Measurements from ENCODE around the gene CA4.

Gene CA4

DNA sequence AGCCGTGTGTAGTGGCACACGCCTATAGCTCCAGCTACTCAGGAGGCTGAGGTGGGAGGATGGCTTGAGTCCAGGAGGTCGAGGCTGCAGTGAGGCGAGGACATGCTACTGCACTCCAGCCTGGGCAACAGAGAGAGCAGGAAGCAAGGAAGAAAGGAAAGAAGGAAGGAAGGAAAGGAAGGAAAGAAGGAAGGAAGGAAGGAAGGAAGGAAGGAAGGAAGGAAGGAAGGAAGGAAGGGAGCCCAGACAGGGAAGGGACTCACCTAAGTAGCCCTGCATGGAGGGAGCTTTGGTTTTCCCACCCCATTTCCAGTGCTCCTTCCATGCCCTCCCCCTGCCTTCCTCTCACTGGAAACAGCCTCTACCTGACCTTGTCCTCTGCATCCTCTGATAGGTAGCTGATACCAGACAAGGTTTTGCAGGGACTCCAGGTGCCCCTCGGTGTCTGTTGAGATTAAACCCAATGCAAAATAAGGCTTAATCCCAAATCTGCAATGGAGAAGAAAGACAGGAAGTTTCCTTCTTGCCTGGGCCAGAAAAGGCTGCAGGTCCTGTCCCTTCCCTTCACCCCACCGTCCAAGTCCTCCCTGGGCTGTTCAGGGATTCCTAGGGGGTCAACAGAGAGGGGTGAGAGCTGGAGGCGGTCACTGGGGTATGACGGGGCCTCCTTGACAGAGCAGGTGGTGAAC lies 21.5 kb upstream of the CA4 start:
- no peak for DNase-seq (ENCODE audit: low read depth)
- no peak overlapping the region for H3K4me3 ChIP-seq (ENCODE audit: low read depth, low read length)

- DNase-seq (ENCODE audit: low read depth) = no peak
- no peak overlapping the region for H3K4me3 ChIP-seq (ENCODE audit: low read depth, low read length)
Measured at GRCh38 chr17:60129164-60129563, 20.6 kb upstream of the CA4 start.

- H3K4me3 ChIP-seq (ENCODE audit: low read depth, low read length) = no peak overlapping the region
- no peak for DNase-seq (ENCODE audit: low read depth)
Measured at GRCh38 chr17:60130466-60130865, 19.3 kb upstream of the CA4 start.

GRCh38 chr17:60134396-60135150 lies 15.2 kb upstream of the CA4 start:
- DNase-seq (ENCODE audit: low read depth) = no peak
- H3K4me3 ChIP-seq (ENCODE audit: low read depth, low read length) = peak overlapping the region; percentile 81

DNA sequence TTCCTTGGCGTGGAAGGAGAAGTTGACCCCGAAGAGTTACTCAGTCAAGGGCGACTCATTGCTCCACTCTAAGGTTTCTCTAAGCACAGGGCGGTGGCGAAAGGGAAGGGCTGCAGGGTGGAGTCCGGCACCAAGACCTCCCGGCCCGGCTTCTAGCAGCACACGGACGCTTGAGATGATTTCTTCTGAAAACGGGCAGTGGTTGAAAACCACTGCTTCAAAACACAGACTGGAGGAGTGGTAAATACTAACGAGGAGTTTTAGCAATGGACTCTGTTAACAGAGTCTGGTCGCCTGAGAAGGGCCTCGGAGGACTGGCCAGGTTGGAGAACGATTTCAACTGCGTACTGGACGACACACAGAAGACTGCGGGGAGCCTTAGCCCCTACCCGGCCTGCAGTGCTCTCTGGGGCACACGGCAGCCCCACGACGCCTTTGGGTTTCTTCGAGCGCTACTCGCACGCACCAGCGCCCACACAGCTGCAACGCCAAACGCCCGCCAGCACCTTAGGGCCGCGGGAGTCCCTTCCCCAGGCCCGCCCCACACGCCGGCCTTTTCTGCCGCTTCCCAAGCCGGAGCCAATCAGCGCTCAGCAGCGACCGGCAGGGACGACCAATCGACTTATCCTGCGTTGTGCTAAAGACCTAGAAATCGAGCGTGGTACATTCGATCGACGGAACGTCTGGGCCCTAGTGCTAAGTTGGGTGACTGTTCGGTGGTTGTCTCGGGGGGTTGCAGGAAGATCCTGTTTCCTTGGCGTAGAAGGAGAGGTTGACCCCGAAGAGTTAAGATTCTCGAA lies 14.4 kb upstream of the CA4 start:
- peak; percentile 76 for DNase-seq (ENCODE audit: low read depth)
- peak overlapping the region; percentile 81 for H3K4me3 ChIP-seq (ENCODE audit: low read depth, low read length)

DNA sequence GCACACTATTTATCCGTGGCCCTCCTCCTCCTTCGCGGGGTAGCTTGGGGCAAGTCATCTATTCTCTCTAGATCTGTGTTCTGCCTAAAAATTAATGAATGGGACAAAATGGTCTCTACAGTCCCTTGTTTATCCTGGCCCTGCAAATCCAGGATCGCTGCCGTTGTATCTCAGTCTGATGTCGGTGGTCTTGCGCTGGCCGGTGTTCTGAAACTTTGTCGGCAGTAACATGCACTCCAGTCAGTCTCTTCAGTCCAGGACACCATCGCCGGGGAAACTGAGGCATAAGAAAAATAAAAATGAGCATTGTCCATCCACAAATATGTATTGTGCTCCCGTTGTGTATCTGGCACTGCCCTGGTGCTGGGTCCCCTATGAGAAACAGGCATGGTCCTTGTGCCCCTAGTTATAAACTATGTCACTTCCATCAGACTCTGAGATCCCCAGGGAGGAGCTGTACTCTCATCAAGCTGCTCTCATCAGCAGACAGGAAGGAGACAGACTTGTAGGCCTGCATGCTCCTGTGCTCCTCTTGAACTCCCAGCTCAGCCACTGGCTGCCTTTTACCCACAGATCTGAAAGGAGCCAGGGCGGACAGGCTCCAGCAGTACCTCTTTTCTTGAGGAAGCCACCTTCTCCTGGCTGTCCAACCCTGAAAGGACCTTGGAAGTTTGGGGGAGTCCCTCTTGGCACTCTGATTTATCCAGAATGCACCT lies 13.7 kb upstream of the CA4 start:
- H3K4me3 ChIP-seq (ENCODE audit: low read depth, low read length) = peak overlapping the region; percentile 81
- no peak for DNase-seq (ENCODE audit: low read depth)

DNA sequence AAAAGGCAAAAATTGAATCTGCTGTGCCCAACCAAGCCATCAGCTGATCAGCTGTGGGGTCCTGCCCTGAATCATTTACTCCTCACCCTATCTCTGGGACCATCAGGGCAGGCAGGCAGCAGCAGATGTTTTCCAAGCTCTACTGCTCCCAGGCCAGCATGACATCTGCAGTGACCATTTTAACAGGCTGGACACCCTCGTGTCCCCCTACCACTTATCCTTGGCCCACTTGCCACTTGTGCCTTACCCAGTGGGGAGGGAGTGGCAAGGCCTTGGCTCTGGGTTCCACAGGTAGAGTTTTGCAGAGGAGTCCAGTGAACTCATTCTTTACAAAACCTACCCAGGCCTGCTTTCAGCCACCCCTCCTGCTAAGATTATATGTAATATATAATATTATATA lies 12.0 kb upstream of the CA4 start:
- no peak overlapping the region for H3K4me3 ChIP-seq (ENCODE audit: low read depth, low read length)
- no peak for DNase-seq (ENCODE audit: low read depth)

DNA sequence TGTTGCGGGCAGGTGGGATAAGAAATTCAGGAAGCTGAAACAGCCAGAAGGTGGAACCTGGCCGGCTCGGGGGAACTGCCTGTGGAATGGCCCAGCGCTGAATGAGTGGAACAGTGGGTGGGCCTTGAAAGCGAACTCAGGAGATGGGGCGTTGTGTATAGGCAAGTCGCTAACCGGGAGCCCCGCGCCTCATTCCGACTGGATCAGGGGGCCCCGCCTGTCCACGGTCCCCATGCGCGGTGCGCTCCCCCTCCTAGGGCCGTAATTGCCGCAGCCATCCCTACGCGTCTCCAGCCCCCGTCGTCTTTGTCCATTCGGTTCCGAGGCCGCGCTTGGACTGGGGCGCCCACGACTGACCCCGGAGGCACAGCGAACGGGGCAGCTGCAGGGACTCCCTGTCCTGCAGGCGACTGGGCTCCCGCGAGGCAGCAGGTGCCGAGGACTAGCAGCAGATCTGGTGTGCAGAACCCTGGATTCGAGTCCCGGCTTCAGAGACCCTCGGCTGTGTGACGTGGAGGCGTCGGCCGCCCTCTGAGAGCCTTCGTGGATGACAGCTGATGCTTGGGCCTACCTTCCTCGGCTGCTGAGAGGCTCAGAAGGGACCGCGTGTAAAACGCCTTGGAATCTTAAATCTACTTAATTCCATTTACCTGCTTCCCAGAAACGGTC lies 10.9 kb upstream of the CA4 start:
- no peak for DNase-seq (ENCODE audit: low read depth)
- H3K4me3 ChIP-seq (ENCODE audit: low read depth, low read length) = no peak overlapping the region

GRCh38 chr17:60139438-60140285 lies 10.1 kb upstream of the CA4 start:
- H3K4me3 ChIP-seq (ENCODE audit: low read depth, low read length) = peak overlapping the region; percentile 24
- DNase-seq (ENCODE audit: low read depth) = no peak

DNA sequence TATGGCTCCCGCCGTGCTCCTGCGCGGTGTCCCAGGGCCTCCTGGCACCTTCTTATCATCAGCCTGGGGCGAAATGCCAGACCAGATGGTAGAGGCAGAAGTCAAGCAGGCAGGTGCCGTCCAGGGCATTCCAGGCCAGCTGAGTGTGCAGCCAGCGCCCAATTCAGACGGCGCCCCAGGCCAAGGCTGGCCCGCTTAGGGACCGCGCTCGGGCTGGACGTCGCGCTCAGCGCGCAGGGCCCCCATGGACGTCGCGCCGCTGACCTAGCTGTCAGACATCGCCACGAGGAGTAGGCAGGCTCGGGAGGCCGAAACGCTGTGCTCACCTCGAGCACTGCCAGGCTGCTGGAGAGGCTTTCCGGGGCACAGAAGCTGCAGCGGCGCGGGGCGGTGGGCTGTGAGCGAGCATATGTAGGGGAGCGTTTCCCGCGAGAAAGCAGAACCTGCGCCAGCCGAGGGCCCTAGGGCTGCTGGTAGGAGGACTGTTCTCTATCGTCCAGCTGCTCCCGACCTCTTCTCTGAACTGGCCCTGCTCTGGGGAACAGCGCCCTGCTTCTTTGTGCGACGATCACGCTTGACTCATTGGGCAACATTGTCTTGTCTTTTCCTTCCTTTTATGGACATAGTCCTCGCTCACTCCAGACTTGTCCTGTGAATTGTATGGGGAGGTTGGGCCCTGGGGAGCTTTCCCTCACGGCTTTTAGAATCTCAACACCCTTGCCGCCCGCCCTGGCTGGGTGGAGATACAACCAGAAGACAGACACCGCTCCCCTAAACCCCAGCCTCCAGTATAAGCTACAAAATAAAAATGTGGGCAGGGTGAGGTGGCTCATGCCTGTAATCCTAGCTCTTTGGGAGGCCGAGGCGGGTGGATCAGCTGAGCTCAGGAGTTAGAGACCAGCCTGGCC lies 8.4 kb upstream of the CA4 start:
- H3K4me3 ChIP-seq (ENCODE audit: low read depth, low read length) = no peak overlapping the region

GRCh38 chr17:60142872-60143499 lies 6.8 kb upstream of the CA4 start:
- no peak overlapping the region for H3K4me3 ChIP-seq (ENCODE audit: low read depth, low read length)
- peak; percentile 61 for DNase-seq (ENCODE audit: low read depth)

More for the DNA sequence above, 8.4 kb upstream of the CA4 start:
- no peak for DNase-seq (ENCODE audit: low read depth)

- H3K4me3 ChIP-seq (ENCODE audit: low read depth, low read length) = no peak overlapping the region
- DNase-seq (ENCODE audit: low read depth) = no peak
Measured at GRCh38 chr17:60145006-60145935, 4.5 kb upstream of the CA4 start.

GRCh38 chr17:60146206-60146605 lies 3.6 kb upstream of the CA4 start:
- H3K4me3 ChIP-seq (ENCODE audit: low read depth, low read length) = no peak overlapping the region
- DNase-seq (ENCODE audit: low read depth) = no peak

DNA sequence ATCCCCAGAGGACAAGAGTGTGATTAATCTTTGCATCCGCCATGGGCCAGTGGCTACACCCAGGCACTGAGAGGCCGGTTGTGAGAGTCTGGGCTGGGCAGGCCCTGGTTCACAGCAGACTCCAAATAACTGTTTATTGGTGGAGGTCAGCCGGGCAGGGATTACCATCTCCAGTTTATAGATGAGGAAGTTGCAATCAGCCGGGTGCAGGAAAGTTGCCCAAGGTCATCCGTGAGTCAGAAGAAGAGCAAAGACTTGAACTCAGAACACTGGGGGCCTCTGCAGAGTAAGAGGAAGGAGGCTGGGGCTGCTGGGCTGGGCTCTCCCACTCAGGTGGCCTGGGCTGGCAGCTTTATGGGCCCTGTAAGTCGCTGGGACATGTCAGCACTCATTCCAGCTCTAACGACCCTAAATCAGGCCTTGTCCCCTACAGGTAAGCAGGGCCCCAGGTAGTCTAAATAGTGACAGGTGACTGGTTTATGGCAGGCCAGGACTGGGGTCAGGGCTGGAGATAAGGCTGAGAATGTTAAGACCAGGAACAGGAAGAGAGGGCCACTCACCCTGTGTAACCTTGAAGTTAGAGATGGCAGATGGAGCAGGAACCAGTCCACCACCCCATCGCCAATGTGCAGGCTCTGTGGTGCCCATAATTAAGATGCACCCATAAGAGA lies 2.1 kb upstream of the CA4 start:
- H3K4me3 ChIP-seq (ENCODE audit: low read depth, low read length) = no peak overlapping the region
- DNase-seq (ENCODE audit: low read depth) = no peak

- no peak for DNase-seq (ENCODE audit: low read depth)
- H3K4me3 ChIP-seq (ENCODE audit: low read depth, low read length) = no peak overlapping the region
Measured at GRCh38 chr17:60148373-60148772, 1.4 kb upstream of the CA4 start.

All from skeletal muscle cell (primary cell).